Measurements from ENCODE around the gene MFAP4. TPM values are rescaled to one million over a fixed set of nuclear protein-coding genes. Genes with fewer than 3 reads are reported as not detected.

The MFAP4 gene
- total and polyA plus RNA-seq, 11 donors, result 15.7 to 84.3 (median 35.7) TPM

DNA sequence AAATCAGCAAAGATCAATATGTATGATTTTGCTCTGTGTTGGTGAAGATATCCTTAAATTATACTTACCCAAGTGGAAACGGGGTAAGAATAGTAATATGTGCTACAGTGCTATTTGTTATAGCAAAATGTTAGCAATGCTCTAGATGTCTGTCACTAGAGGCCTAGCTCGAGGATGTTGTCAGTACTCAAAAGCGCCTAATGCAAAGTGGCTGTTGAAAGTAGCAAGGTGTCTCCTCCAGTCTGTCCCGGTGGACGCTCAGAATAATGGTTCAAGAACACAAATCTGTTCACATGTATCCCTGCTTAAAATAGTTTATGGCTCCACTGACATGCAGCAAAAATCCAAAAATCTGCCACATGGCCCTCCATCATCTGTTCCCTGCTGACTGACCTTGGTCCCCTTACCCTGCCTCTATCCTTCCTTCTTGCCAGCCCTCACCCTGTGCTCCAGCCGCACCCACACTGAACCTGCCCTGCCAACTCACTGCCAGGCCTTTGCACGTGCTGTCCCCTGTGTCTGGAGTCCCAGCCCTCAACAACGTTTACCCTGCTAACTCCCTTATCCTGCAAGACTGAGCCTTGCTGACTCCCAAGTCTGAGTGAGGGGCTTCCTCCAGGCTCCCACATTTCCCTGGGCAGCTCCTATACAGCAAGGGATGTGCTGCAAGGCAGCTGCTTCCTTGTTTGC is 14.5 kb upstream of the MFAP4 start:
- intact Hi-C loops (cut with DNase I), result no loop called here
- Histone ChIP-seq H3K9me3 (no peaks in the 10 kb centered on the region), H3K27me3 (no peaks in the 10 kb centered on the region), H3K27ac (no peak overlapping the region), H3K36me3 (no peaks in the 10 kb centered on the region), H3K4me3 (no peak overlapping the region), H3K4me1 (peaks cover 0 to 31% (median 15%) of the 10 kb centered on the region in 12 donors)
- TF ChIP-seq, protein P1, sequence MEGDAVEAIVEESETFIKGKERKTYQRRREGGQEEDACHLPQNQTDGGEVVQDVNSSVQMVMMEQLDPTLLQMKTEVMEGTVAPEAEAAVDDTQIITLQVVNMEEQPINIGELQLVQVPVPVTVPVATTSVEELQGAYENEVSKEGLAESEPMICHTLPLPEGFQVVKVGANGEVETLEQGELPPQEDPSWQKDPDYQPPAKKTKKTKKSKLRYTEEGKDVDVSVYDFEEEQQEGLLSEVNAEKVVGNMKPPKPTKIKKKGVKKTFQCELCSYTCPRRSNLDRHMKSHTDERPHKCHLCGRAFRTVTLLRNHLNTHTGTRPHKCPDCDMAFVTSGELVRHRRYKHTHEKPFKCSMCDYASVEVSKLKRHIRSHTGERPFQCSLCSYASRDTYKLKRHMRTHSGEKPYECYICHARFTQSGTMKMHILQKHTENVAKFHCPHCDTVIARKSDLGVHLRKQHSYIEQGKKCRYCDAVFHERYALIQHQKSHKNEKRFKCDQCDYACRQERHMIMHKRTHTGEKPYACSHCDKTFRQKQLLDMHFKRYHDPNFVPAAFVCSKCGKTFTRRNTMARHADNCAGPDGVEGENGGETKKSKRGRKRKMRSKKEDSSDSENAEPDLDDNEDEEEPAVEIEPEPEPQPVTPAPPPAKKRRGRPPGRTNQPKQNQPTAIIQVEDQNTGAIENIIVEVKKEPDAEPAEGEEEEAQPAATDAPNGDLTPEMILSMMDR (IDR thresholded peaks at IDR 0.05), result no peak
- TF ChIP-seq POLR2A (IDR thresholded peaks at IDR 0.05), result no peak
- ATAC-seq (no peak), DNase-seq (peak in 2 of 5 donors; percentile 34 to 45)
- WGBS, 4 donors, result 57 to 62% (median 59%) methylated on average over 8 of the region's 8 CpGs

DNA sequence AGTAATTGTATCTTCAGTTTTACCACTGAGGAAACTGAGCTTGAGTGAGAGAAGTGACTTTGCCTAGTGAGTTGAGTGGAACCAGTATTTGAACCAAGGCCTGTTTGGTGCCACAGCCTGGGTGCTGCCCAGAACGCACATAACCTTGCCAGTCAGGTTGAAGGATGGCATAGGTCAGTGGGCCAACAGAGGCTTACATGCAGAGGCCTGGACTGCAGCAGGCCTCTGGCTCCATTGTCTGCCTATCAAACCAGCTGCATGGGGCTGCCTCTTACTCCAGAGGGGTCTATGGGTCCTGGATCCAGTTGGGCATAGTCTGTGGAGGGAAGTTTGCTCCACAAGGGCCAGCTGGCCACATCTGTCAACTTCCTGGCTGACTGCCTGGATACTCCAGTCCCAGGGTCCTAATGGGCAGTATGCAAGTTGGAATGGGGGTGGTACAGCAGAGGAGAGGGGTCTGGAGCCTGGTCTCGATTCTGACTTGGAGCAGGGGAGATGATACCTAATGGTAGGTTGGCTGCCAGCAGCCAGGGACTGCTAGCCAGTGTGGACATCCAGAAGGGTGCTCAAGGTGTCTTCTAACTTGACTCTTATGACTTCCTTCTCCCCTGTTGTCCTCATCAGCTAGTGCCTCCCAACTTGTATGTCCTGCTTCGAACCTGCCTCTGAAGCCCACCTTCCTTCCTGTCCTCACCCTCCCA is 12.9 kb upstream of the MFAP4 start:
- Histone ChIP-seq H3K36me3 (no peaks in the 10 kb centered on the region), H3K27me3 (no peaks in the 10 kb centered on the region), H3K9me3 (no peaks in the 10 kb centered on the region), H3K27ac (peak overlapping the region in 1 of 12 donors; percentile 37), H3K4me1 (peaks cover 0 to 31% (median 15%) of the 10 kb centered on the region in 12 donors), H3K4me3 (no peak overlapping the region)
- ATAC-seq (no peak), DNase-seq (no peak)
- intact Hi-C loops (cut with DNase I), result no loop called here
- TF ChIP-seq, protein P1 (IDR thresholded peaks at IDR 0.05), result no peak
- no peak for TF ChIP-seq POLR2A (IDR thresholded peaks at IDR 0.05)
- WGBS, 4 donors, result 79 to 95% (median 86%) methylated on average over 3 of the region's 3 CpGs

DNA sequence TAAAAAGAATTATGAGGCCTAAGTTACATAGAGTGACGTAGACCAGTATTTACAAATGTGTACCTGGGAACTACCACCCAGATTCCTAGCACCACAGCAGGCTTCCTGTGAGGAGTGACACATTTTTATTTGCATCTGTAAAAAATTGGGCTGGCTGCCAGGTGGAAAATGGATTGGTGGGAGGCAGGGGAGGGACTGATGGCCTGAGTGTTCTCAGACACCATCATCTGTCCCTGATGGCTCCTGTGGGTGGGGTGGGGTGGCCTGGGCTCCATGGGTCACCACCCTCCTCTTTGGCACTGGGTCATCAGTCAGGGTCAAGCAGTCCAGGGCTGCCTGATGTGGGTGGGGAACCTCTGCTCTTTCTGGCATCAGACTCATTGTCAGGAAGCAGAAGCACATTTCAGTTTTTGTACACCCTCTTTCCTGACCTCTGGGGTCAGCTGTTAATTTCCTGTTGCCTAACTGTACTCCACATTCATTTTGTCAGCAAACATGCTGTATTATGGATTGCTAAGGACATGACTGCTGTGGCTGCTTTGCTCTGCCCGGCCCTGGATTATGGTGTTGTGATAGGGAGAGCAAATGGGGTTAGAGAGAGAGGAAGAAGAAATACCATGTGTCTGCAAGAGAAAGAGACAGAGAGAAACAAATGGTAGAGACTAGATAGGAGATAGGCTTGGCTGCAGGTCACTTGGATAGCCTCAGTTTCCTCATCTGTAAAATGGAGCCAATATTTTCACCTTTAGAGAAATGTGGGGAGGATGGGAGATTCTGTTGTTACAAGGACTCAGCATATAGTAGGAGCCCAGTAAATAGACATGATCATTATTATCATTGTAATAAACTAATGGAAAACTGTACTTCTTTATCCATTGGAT is 11.6 kb upstream of the MFAP4 start:
- Histone ChIP-seq H3K27ac (peak overlapping the region in 10 of 12 donors; percentile 8 to 71 (median 42)), H3K9me3 (no peaks in the 10 kb centered on the region), H3K4me1 (peaks cover 0 to 31% (median 15%) of the 10 kb centered on the region in 12 donors), H3K4me3 (no peak overlapping the region), H3K27me3 (no peaks in the 10 kb centered on the region), H3K36me3 (no peaks in the 10 kb centered on the region)
- DNase-seq (peak in 4 of 5 donors; percentile 46 to 76 (median 67)), ATAC-seq (peak; percentile 81 to 92 (median 87))
- intact Hi-C loops (cut with DNase I), result no loop called here
- WGBS, 4 donors, result 62 to 71% (median 67%) methylated on average over 2 of the region's 2 CpGs
- TF ChIP-seq, protein P1 (IDR thresholded peaks at IDR 0.05), result no peak
- TF ChIP-seq POLR2A (IDR thresholded peaks at IDR 0.05), result no peak

All from heart left ventricle (tissue), 16 donors.